DND-41 (cell line): Measurements from ENCODE around the gene TMEM270.

Experiments used
- ATAC-seq: fragments of 200-7000 bp; cut with Tn5 transposase; 3 replicates; pipeline ENCODE4 v1.9.1; 2021; ENCODE audit warnings: low read depth; ENCODE audit not compliant: insufficient read depth
- DNase-seq: peaks from one replicate; pipeline ENCODE4 v3.0.0-alpha.2; 2020
- H2AFZ ChIP-seq: 2 replicates; pipeline ENCODE4 v1.6.0; 2012; ENCODE audit warnings: low read depth, low read length
- H3K27ac ChIP-seq: 2 replicates; pipeline ENCODE4 v1.5.1; 2012; ENCODE audit warnings: low read length, inconsistent platforms
- H3K27me3 ChIP-seq: fragments of 200-600 bp; sonication (generic); 2 replicates; pipeline ENCODE4 v1.6.0; 2012; ENCODE audit warnings: low read length, mild to moderate bottlenecking, inconsistent platforms; ENCODE audit not compliant: insufficient read depth, poor library complexity
- H3K36me3 ChIP-seq: 2 replicates; pipeline ENCODE4 v1.5.1; 2012; ENCODE audit warnings: low read length, inconsistent platforms; ENCODE audit not compliant: insufficient read depth
- H3K4me1 ChIP-seq: 2 replicates; pipeline ENCODE4 v1.5.1; 2012; ENCODE audit warnings: mild to moderate bottlenecking, low read length; ENCODE audit not compliant: insufficient read depth
- H3K4me2 ChIP-seq: 2 replicates; pipeline ENCODE4 v1.6.0; 2012; ENCODE audit warnings: mild to moderate bottlenecking, moderate library complexity, low read length, inconsistent platforms; ENCODE audit not compliant: insufficient read depth
- H3K4me3 ChIP-seq, 2 experiments: fragments of 200-600 bp in 1 of 2; shearing (Covaris generic) in 1 of 2; 2 replicates each; pipeline ENCODE4 v1.5.1; 2012 to 2016; ENCODE audit warnings: inconsistent platforms in 2 of 2, low read length in 2 of 2, mild to moderate bottlenecking in 2 of 2, low read depth in 1 of 2, moderate library complexity in 1 of 2
- H3K79me2 ChIP-seq: 2 replicates; pipeline ENCODE4 v1.6.0; 2012; ENCODE audit warnings: low read length, inconsistent platforms; ENCODE audit not compliant: insufficient read depth
- H3K9ac ChIP-seq: 2 replicates; pipeline ENCODE4 v1.6.0; 2012; ENCODE audit warnings: low read depth, mild to moderate bottlenecking, inconsistent platforms, low read length, moderate library complexity
- H3K9me3 ChIP-seq: 2 replicates; pipeline ENCODE4 v1.5.1; 2012; ENCODE audit warnings: low read length, moderate library complexity, mild to moderate bottlenecking, inconsistent platforms; ENCODE audit not compliant: insufficient read depth, severe bottlenecking
- H4K20me1 ChIP-seq: 2 replicates; pipeline ENCODE4 v1.6.0; 2012; ENCODE audit warnings: low read length; ENCODE audit not compliant: insufficient read depth
- EZH2 ChIP-seq: IDR thresholded peaks from 3 replicates; pipeline ENCODE4 v1.6.1; 2012; ENCODE audit warnings: borderline replicate concordance, low read depth, mild to moderate bottlenecking, moderate library complexity, low read length, inconsistent platforms; ENCODE audit not compliant: severe bottlenecking
- TF ChIP-seq, protein P1 (sequence below): IDR thresholded peaks from 2 replicates; pipeline ENCODE4 v1.5.1; 2012; ENCODE audit warnings: borderline replicate concordance, low read length, moderate library complexity, mild to moderate bottlenecking; ENCODE audit not compliant: poor library complexity, severe bottlenecking; ENCODE audit errors: extremely low read depth

TMEM270 gene

DNA sequence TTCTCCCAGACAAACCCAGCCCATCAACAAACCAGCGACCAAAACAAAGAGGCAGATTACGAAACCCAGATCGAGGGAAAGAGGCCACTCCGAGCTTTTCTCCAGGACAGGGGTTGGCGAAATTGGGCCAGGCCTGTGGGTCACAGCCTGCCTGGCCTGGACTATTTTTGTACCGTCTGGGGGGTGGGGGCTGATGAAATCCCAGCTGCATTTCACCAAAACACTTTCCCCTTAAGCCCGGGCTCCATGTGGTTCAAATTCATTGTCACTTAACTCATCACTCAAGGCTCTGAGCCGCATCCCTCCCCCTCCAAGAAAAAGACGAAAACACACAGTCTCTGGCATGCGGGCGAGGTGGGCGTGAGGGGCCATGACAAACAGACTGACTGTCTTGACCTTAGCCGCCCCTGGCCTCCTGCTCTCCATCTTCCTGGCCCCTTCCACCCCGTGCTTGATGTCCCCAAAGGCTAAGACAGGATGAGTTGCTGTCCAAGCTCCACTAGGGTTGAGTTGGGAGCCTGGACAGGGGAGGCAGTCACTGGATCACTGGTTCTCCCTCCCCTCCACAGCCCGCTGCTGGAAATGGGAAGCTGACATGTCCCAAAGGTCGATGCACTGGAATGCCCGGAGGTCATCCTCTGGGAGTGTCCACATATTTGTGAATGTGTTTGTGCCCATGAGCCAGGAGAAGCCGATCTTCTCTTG, 19.2 kb downstream of the TMEM270 start:
- Histone ChIP-seq H3K9me3 (no peaks in the 10 kb centered on the region), H3K9ac (no peak overlapping the region), H3K27ac (no peak overlapping the region), H4K20me1 (no peaks in the 10 kb centered on the region), H3K79me2 (no peaks in the 10 kb centered on the region), H3K4me2 (no peak overlapping the region), H3K27me3 (no peaks in the 10 kb centered on the region), H3K4me3 (no peak overlapping the region), H3K4me1 (no peaks in the 10 kb centered on the region), H3K36me3 (no peaks in the 10 kb centered on the region), H2AFZ (no peak overlapping the region)
- TF ChIP-seq, protein P1, sequence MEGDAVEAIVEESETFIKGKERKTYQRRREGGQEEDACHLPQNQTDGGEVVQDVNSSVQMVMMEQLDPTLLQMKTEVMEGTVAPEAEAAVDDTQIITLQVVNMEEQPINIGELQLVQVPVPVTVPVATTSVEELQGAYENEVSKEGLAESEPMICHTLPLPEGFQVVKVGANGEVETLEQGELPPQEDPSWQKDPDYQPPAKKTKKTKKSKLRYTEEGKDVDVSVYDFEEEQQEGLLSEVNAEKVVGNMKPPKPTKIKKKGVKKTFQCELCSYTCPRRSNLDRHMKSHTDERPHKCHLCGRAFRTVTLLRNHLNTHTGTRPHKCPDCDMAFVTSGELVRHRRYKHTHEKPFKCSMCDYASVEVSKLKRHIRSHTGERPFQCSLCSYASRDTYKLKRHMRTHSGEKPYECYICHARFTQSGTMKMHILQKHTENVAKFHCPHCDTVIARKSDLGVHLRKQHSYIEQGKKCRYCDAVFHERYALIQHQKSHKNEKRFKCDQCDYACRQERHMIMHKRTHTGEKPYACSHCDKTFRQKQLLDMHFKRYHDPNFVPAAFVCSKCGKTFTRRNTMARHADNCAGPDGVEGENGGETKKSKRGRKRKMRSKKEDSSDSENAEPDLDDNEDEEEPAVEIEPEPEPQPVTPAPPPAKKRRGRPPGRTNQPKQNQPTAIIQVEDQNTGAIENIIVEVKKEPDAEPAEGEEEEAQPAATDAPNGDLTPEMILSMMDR = no peak
- TF ChIP-seq EZH2 = no peak
- DNase-seq (no peak), ATAC-seq (no peak)

DNA sequence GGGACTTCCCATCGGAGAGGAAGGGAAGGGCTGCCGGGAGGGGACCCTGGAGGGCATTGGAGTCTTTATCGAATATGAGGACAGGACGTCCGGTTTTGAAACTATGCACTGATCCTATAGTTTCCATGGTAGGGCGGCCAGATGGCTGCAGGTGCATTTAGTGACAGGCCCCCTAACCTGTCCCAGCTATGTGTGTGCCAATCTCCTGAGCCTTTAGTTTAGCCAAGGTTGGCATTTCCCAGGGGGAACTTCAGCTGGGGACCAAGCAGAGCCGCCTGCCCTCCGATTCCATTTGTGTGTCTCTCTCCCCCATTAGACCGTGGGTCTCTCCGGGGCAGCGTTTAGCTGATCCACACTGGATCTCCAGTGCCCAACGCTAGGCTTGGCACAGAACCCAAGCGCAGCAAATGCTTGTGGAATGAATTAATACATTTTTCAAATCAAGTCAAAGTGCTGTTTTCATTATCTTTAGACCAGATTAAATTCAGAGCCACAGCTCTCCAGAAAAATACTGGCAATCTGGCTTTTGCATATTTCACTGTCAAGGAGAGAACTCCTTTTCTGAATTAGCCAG, 19.9 kb downstream of the TMEM270 start:
- ATAC-seq = no peak
- H4K20me1 ChIP-seq = no peaks in the 10 kb centered on the region
- H3K4me1 ChIP-seq = no peaks in the 10 kb centered on the region
- no peak for TF ChIP-seq EZH2
- TF ChIP-seq, protein P1 = no peak
- H3K4me2 ChIP-seq = no peak overlapping the region
- H2AFZ ChIP-seq = no peak overlapping the region
- H3K36me3 ChIP-seq = no peaks in the 10 kb centered on the region
- no peak overlapping the region for H3K27ac ChIP-seq
- H3K9ac ChIP-seq = no peak overlapping the region
- H3K27me3 ChIP-seq = no peaks in the 10 kb centered on the region
- H3K79me2 ChIP-seq = no peaks in the 10 kb centered on the region
- DNase-seq = no peak
- H3K9me3 ChIP-seq = no peaks in the 10 kb centered on the region
- no peak overlapping the region for H3K4me3 ChIP-seq

DNA sequence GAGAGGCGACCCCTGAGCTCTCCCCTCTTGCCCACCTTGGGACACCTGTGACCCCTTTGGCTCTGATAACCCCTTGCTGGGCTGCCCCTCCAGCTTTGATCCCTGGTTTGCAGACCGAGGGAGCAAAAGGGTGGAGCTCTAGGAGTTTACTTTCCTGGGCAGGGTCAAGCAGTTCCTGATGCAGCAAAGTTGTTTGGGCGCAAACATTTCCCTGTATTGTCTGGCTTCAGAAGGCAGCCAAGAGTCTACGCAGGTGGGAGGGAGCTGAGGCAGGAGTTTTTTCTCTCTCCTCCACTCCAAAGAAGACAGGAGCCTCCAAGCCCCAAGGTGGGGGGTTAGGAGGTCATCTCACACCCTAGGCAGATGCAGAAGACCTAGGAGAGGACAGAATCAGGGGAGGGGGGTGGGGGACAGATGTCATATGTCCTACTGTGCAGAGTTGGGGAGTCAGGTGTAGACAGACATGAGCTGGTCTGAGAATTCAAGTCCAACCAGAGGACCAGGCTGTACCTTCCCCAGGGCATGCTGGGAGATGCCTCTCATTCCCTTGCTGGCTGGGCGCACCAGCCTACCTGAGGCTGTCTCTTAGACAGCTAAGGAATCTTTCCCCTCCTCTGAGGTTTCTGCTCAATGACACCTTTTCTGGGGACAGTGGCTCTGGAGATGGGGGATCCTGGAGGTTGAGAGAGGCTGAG, 20.5 kb downstream of the TMEM270 start:
- no peak overlapping the region for H3K9ac ChIP-seq
- H2AFZ ChIP-seq = no peak overlapping the region
- H3K4me1 ChIP-seq = no peaks in the 10 kb centered on the region
- DNase-seq (no peak), ATAC-seq (no peak)
- no peak overlapping the region for H3K4me3 ChIP-seq
- H3K27me3 ChIP-seq = no peaks in the 10 kb centered on the region
- no peaks in the 10 kb centered on the region for H3K36me3 ChIP-seq
- no peaks in the 10 kb centered on the region for H4K20me1 ChIP-seq
- no peaks in the 10 kb centered on the region for H3K79me2 ChIP-seq
- H3K9me3 ChIP-seq = no peaks in the 10 kb centered on the region
- H3K27ac ChIP-seq = no peak overlapping the region
- H3K4me2 ChIP-seq = no peak overlapping the region
- TF ChIP-seq EZH2 = no peak
- TF ChIP-seq, protein P1 = no peak
